Heart right ventricle (tissue), 16 donors: ENCODE measurements around the gene RBMS3. TPM values are rescaled to one million over a fixed set of nuclear protein-coding genes. Genes with fewer than 3 reads are reported as not detected.

ENCODE experiments used
- ATAC-seq, 8 donors: fragments of 200-7000 bp; cut with Tn5 transposase; one replicate each; pipeline ENCODE4 v1.9.1; 2020; ENCODE audit warnings: mild to moderate bottlenecking in 8 of 8, moderate library complexity in 8 of 8, moderate number of reproducible peaks in 1 of 8
- DNase-seq, 2 donors: peaks; one replicate each; pipeline ENCODE4 v3.0.0-alpha.2; 2020
- H3K27ac ChIP-seq, 10 donors: fragments of 200-600 bp; sonication (generic) in 2 of 10; one replicate each; pipeline versions ENCODE4 v1.5.0 to v1.8.0; 2020 to 2022; ENCODE audit warnings: mild to moderate bottlenecking in 3 of 10
- H3K27me3 ChIP-seq, 7 donors: fragments of 200-600 bp; one replicate each; pipeline ENCODE4 v1.8.0; 2021 to 2022; ENCODE audit warnings: mild to moderate bottlenecking in 2 of 7
- H3K36me3 ChIP-seq, 9 donors: fragments of 200-600 bp; sonication (generic) in 1 of 9; one replicate each; pipeline versions ENCODE4 v1.5.0 to v1.8.0; 2020 to 2022; ENCODE audit warnings: mild to moderate bottlenecking in 2 of 9
- H3K4me1 ChIP-seq, 9 donors: fragments of 200-600 bp; sonication (generic) in 1 of 9; one replicate each; pipeline versions ENCODE4 v1.5.0 to v1.8.0; 2020 to 2022; ENCODE audit warnings: mild to moderate bottlenecking in 4 of 9
- H3K4me3 ChIP-seq, 10 donors: fragments of 200-600 bp; sonication (generic) in 2 of 10; one replicate each; pipeline versions ENCODE4 v1.5.0 to v1.8.0; 2020 to 2022; ENCODE audit warnings: mild to moderate bottlenecking in 7 of 10, moderate library complexity in 2 of 10
- H3K9me3 ChIP-seq, 11 donors: fragments of 200-600 bp in 10 of 11; sonication (generic) in 2 of 11; one replicate each; pipeline versions ENCODE4 v1.5.0 to v1.8.0; 2013 to 2022; ENCODE audit warnings: mild to moderate bottlenecking in 2 of 11, control low read depth in 1 of 11, moderate library complexity in 1 of 11
- CTCF ChIP-seq, 9 donors: fragments of 200-600 bp; sonication (generic) in 2 of 9; IDR thresholded peaks; one replicate each; pipeline versions ENCODE4 v1.5.0 to v1.8.0; 2021 to 2022; ENCODE audit warnings: antibody characterized with exemption in 9 of 9, mild to moderate bottlenecking in 5 of 9, moderate library complexity in 1 of 9
- WGBS, 2 donors: extraction: QIAGEN DNeasy Blood & Tissue Kit; methylation state at CpG; one replicate each; pipeline ENCODE4 v1.1.7; 2013; ENCODE audit warnings: inconsistent platforms in 1 of 2; 5-methylcytosine and 5-hydroxymethylcytosine counted together
- intact Hi-C, 10 donors: fragments of 100-400 bp; cut with DNase I; formaldehyde crosslinking; loops; one replicate each; pipeline versions ENCODE4 v1.11.1 to v1.14.2; 2022
- polyA plus RNA-seq, 2 donors: library from polyadenylated mRNA; stranded (reverse); fragments of 200-250 nt; gene quantifications; one replicate each; pipeline ENCODE4 v1.2.3, GENCODE V29; 2013
- total RNA-seq, 10 donors: library from RNA; stranded (reverse); fragmentation: NEBNext Ultra II Directional in 3 of 10; extraction: Animal tissue kit (Norgen Biotek cat#: 25700) in 3 of 10; gene quantifications; one replicate each; pipeline versions ENCODE4 v1.2.1 to v1.2.4, GENCODE V29; 2021 to 2023
- donor health status: Arrhythmogenic right ventricular cardiomyopathy.
- donor health status: ischemic (EF 13 %, LVEDD 7.1; RV severe dilation, severe dysfunction).
- donor health status: healthy with polysubstance abuse.
- donor health status: DM: no; HTN: yes; CAD: no.
- donor health status: DM: no; HTN: no; CAD: no.
- donor health status: ischemic (EF 25% LVEDD 6.9; RV normal size, moderate dysfunction).
- donor health status: ischemic (EF 25% LVEDD 5.7; RV mildly dilated, moderate dysfunction).
- donor health status: healthy.
- donor health status: DM: yes; HTN: yes; CAD: no.
- donor health status: Ischemic cardiomyopathy.
- donor health status: ischemic (EF 35%, LVEDD 5.7; RV mildly dilated, moderate dysfunction).
- donor health status: nonischemic (EF 11% LVEDD 7.7; RV severe dilation, severe dysfunction).
- donor health status: DM: yes; HTN: yes; CAD: no.
- donor health status: PGD.
- donor health status: ischemic (EF 29% LVEDD 5.4; RV normal size, mild dysfunction).
- donor health status: nonischemic (EF 23%, LVEDD 6.1; RV moderate dilation, normal function).

RBMS3 gene
- total and polyA plus RNA-seq, 12 donors: 3.2 to 41.1 (median 26.4) TPM

- no peak overlapping the region for H3K4me3 ChIP-seq
- H3K4me1 ChIP-seq: peaks cover 0 to 19% (median 7%) of the 10 kb centered on the region in 9 donors
- peaks cover 0 to 8% (median 0%) of the 10 kb centered on the region in 9 donors for H3K36me3 ChIP-seq
- 93 to 95% methylated on average over 1 of the region's 1 CpG for WGBS, 2 donors
- no peak for TF ChIP-seq CTCF (IDR thresholded peaks at IDR 0.05)
- DNase-seq: no peak
- no peaks in the 10 kb centered on the region for H3K9me3 ChIP-seq
- intact Hi-C loops: no loop called here
- no peak overlapping the region for H3K27ac ChIP-seq
- H3K27me3 ChIP-seq: no peaks in the 10 kb centered on the region
- no peak for ATAC-seq
These were observed 661.4 kb downstream of the RBMS3 start for GRCh38 chr3:29942297-29942696.

- no peaks in the 10 kb centered on the region for H3K9me3 ChIP-seq
- no peak for DNase-seq
- H3K27ac ChIP-seq: no peak overlapping the region
- ATAC-seq: no peak
- 46 to 56% methylated on average over 1 of the region's 1 CpG for WGBS, 2 donors
- intact Hi-C loops: no loop called here
- H3K4me3 ChIP-seq: no peak overlapping the region
- peaks cover 0 to 19% (median 0%) of the 10 kb centered on the region in 9 donors for H3K4me1 ChIP-seq
- H3K36me3 ChIP-seq: no peaks in the 10 kb centered on the region
- H3K27me3 ChIP-seq: no peaks in the 10 kb centered on the region
- TF ChIP-seq CTCF (IDR thresholded peaks at IDR 0.05): no peak
These were observed 668.3 kb downstream of the RBMS3 start for GRCh38 chr3:29949131-29949530.

GRCh38 chr3:29949940-29950616 lies 669.2 kb downstream of the RBMS3 start:
- no peak for TF ChIP-seq CTCF (IDR thresholded peaks at IDR 0.05)
- WGBS, 2 donors: 66 to 73% methylated on average over 11 of the region's 11 CpGs
- no peak overlapping the region for H3K27ac ChIP-seq
- no peaks in the 10 kb centered on the region for H3K36me3 ChIP-seq
- ATAC-seq (peak in 6 of 8 donors; percentile 29 to 79 (median 56)), DNase-seq (no peak)
- no peaks in the 10 kb centered on the region for H3K27me3 ChIP-seq
- no peaks in the 10 kb centered on the region for H3K9me3 ChIP-seq
- no peak overlapping the region for H3K4me3 ChIP-seq
- H3K4me1 ChIP-seq: peaks cover 0 to 19% (median 0%) of the 10 kb centered on the region in 9 donors
- intact Hi-C loops: no loop called here

GRCh38 chr3:29952431-29952830 lies 671.6 kb downstream of the RBMS3 start:
- Histone ChIP-seq H3K4me3 (no peak overlapping the region), H3K36me3 (no peaks in the 10 kb centered on the region), H3K4me1 (peaks cover 0 to 19% (median 0%) of the 10 kb centered on the region in 9 donors), H3K9me3 (no peaks in the 10 kb centered on the region), H3K27me3 (no peaks in the 10 kb centered on the region), H3K27ac (no peak overlapping the region)
- ATAC-seq (no peak), DNase-seq (no peak)
- 87 to 88% methylated on average over 1 of the region's 1 CpG for WGBS, 2 donors
- intact Hi-C loops: no loop called here
- no peak for TF ChIP-seq CTCF (IDR thresholded peaks at IDR 0.05)
